Smooth muscle cell (in vitro differentiated cells): ENCODE measurements around the gene CDK14. TPM values are rescaled to one million over a fixed set of nuclear protein-coding genes. Genes with fewer than 3 reads are reported as not detected.

Experiments used
- DNase-seq: peaks from one replicate; lab custom pipeline; 2025; ENCODE audit not compliant: unreplicated experiment; lab: John Stamatoyannopoulos, UW
- H2AFZ ChIP-seq: fragments of 200-600 bp; sonication (generic); 2 replicates; pipeline ENCODE4 v1.6.0; 2016; ENCODE audit warnings: antibody characterized with exemption, low read depth, mild to moderate bottlenecking
- H3F3A ChIP-seq: fragments of 200-600 bp; sonication (generic); 2 replicates; pipeline ENCODE4 v1.6.0; 2017; ENCODE audit warnings: antibody characterized with exemption, low read depth
- H3K27ac ChIP-seq: fragments of 200-600 bp; sonication (generic); 2 replicates; pipeline ENCODE4 v1.5.1; 2016; ENCODE audit warnings: low read depth, mild to moderate bottlenecking
- H3K27me3 ChIP-seq: fragments of 200-600 bp; sonication (generic); 2 replicates; pipeline ENCODE4 v1.6.1; 2016; ENCODE audit warnings: low read depth, mild to moderate bottlenecking
- H3K36me3 ChIP-seq: fragments of 200-600 bp; sonication (generic); 2 replicates; pipeline ENCODE4 v1.5.1; 2016; ENCODE audit warnings: low read depth
- H3K4me1 ChIP-seq: fragments of 200-600 bp; sonication (generic); 2 replicates; pipeline ENCODE4 v1.5.1; 2016; ENCODE audit warnings: low read depth
- H3K4me2 ChIP-seq: fragments of 200-600 bp; sonication (generic); 2 replicates; pipeline ENCODE4 v1.6.0; 2016; ENCODE audit warnings: mild to moderate bottlenecking
- H3K4me3 ChIP-seq: fragments of 200-600 bp; sonication (generic); 2 replicates; pipeline ENCODE4 v1.5.1; 2016; ENCODE audit warnings: mild to moderate bottlenecking
- H3K79me2 ChIP-seq: fragments of 200-600 bp; sonication (generic); 2 replicates; pipeline ENCODE4 v1.6.0; 2016; ENCODE audit warnings: low read depth, mild to moderate bottlenecking
- H3K9ac ChIP-seq: fragments of 200-600 bp; sonication (generic); 2 replicates; pipeline ENCODE4 v1.6.0; 2016; ENCODE audit warnings: low read depth
- H3K9me3 ChIP-seq: fragments of 200-600 bp; sonication (generic); replicated peaks from 2 replicates; pipeline ENCODE4 v1.5.1; 2016; ENCODE audit warnings: low read depth
- H4K20me1 ChIP-seq: fragments of 200-600 bp; sonication (generic); 2 replicates; pipeline ENCODE4 v1.6.0; 2016; ENCODE audit warnings: low read depth
- WGBS: methylation state at CpG from one replicate; pipeline ENCODE4 v1.1.7; 2016; ENCODE audit warnings: low lambda C conversion rate; 5-methylcytosine and 5-hydroxymethylcytosine counted together
- polyA plus RNA-seq: library from polyadenylated mRNA; unstranded; fragments of >200 nt; fragmentation: Nextera tagmentation; extraction: Ambion mirVana; gene quantifications from 2 replicates; pipeline ENCODE4 v1.2.1, GENCODE V29; 2016
- total RNA-seq: library from RNA; depleted of rRNA; stranded (reverse); fragments of >200 nt; gene quantifications from 2 replicates; pipeline ENCODE4 v1.2.3, GENCODE V29; 2014
- TF ChIP-seq, protein P1 (sequence below): fragments of 200-600 bp; sonication (generic); IDR thresholded peaks from 2 replicates; pipeline ENCODE4 v1.5.1; 2017; ENCODE audit warnings: borderline replicate concordance, mild to moderate bottlenecking, antibody characterized with exemption; ENCODE audit not compliant: insufficient read depth, poor library complexity, severe bottlenecking

CDK14 gene
- total and polyA plus RNA-seq, 2 experiments from 2014 or later, result 4.1 to 5.3 TPM

DNA sequence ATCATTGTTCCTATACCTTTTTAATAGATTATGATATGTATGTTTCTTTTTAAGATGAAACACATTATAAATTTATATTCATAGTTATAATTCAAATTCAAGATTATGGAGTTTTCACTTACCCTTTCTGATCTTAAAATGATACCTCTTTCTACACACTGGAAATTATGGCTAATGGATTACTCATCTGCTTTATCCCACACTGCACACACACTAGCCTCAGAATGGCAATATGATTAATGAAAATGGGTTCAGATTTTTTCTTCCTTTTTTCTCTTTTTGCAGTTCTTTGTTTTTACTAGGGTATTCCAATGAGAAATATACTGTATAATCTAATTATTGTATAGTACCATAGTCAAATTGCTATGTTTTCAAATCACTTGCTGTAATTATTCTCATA, 585.8 kb downstream of the CDK14 start:
- no peak for DNase-seq
- Histone ChIP-seq H3K4me3 (no peak overlapping the region), H3K79me2 (no peaks in the 10 kb centered on the region), H3K4me1 (peaks cover 9% of the 10 kb centered on the region), H4K20me1 (no peaks in the 10 kb centered on the region), H3F3A (no peaks in the 10 kb centered on the region), H2AFZ (no peak overlapping the region), H3K9me3 (no peaks in the 10 kb centered on the region), H3K4me2 (no peak overlapping the region), H3K36me3 (no peaks in the 10 kb centered on the region), H3K27ac (peak overlapping the region; percentile 82), H3K27me3 (no peaks in the 10 kb centered on the region), H3K9ac (no peak overlapping the region)
- TF ChIP-seq, protein P1, sequence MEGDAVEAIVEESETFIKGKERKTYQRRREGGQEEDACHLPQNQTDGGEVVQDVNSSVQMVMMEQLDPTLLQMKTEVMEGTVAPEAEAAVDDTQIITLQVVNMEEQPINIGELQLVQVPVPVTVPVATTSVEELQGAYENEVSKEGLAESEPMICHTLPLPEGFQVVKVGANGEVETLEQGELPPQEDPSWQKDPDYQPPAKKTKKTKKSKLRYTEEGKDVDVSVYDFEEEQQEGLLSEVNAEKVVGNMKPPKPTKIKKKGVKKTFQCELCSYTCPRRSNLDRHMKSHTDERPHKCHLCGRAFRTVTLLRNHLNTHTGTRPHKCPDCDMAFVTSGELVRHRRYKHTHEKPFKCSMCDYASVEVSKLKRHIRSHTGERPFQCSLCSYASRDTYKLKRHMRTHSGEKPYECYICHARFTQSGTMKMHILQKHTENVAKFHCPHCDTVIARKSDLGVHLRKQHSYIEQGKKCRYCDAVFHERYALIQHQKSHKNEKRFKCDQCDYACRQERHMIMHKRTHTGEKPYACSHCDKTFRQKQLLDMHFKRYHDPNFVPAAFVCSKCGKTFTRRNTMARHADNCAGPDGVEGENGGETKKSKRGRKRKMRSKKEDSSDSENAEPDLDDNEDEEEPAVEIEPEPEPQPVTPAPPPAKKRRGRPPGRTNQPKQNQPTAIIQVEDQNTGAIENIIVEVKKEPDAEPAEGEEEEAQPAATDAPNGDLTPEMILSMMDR, result no peak

DNA sequence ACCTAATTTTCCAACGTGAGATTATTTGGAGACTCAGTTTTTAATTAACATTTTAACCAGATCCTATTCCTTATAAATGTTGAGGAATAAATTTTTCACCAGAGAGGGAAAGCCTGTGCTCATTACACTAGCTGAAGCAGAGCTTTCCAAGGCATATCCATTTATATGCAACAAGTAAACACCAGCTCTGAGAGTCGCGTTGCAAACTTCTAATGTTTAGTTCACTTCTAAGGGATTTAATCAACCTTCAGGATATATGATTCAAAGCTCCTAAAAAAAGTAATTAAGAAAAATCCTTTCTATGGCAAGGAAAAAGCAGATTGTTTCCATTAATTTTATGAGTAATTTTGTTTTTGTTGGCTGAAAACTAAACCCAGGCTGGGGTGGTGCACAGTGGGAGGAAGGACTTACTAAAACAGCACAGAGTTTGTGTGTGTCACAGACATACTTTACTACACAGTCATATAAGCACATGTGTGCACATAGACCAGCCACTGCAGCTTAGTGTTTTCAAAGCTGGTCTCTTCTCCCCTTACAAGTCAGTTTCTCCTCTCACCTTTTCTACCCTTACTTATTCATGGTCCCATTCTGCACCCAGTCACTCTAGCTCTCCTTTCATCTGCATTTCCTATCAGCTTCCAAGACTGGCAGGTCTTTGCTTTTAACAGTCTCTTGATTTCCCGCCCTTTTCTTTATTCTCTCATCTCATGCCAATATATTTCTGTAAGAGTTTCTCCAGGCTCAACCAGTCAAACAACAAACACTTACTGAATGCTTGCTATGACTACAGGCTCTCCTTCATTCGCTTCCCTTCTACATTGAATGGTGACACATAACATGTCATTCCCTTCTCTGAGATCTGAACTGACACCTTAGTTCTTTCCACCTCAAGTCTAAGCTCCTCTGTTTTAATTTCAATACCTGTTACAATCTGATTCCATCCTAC, 587.0 kb downstream of the CDK14 start:
- peaks cover 9% of the 10 kb centered on the region for H3K4me1 ChIP-seq
- no peaks in the 10 kb centered on the region for H3K9me3 ChIP-seq
- no peaks in the 10 kb centered on the region for H3F3A ChIP-seq
- H3K9ac ChIP-seq, result peak overlapping the region; percentile 47
- H3K36me3 ChIP-seq, result no peaks in the 10 kb centered on the region
- H3K4me3 ChIP-seq, result no peak overlapping the region
- TF ChIP-seq, protein P1, result no peak
- DNase-seq, result no peak
- 61% methylated on average over 5 of the region's 5 CpGs for WGBS
- H3K4me2 ChIP-seq, result peak overlapping the region; percentile 81
- peak overlapping the region; percentile 49 for H2AFZ ChIP-seq
- H3K79me2 ChIP-seq, result no peaks in the 10 kb centered on the region
- no peaks in the 10 kb centered on the region for H3K27me3 ChIP-seq
- peak overlapping the region; percentile 82 for H3K27ac ChIP-seq
- no peaks in the 10 kb centered on the region for H4K20me1 ChIP-seq

DNA sequence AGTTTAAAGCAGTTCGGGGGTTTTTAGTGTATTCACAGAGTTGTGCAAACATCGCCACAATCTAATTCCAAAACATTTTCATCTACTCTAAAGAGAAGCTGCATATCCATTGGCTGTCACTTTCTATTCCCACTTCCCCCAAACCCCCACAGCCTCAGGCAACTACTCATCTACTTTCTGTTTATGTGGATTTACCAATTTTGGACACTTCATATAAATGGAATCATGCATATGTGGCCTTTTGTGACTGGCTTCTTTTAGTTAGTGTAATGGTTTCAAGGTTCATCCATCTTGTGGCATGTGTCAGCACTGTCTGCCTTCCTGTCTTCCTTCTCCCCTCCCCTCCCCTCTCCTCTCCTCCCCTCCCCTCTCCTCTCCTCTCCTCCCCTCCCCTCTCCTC, 589.6 kb downstream of the CDK14 start:
- Histone ChIP-seq H3K79me2 (no peaks in the 10 kb centered on the region), H3K4me3 (no peak overlapping the region), H2AFZ (no peak overlapping the region), H3K27ac (no peak overlapping the region), H3K9me3 (no peaks in the 10 kb centered on the region), H3K36me3 (no peaks in the 10 kb centered on the region), H3K27me3 (no peaks in the 10 kb centered on the region), H3K9ac (no peak overlapping the region), H4K20me1 (no peaks in the 10 kb centered on the region), H3K4me2 (no peak overlapping the region), H3F3A (no peaks in the 10 kb centered on the region), H3K4me1 (peaks cover 9% of the 10 kb centered on the region)
- WGBS, result 96% methylated on average over 2 of the region's 2 CpGs
- TF ChIP-seq, protein P1, result no peak
- no peak for DNase-seq

DNA sequence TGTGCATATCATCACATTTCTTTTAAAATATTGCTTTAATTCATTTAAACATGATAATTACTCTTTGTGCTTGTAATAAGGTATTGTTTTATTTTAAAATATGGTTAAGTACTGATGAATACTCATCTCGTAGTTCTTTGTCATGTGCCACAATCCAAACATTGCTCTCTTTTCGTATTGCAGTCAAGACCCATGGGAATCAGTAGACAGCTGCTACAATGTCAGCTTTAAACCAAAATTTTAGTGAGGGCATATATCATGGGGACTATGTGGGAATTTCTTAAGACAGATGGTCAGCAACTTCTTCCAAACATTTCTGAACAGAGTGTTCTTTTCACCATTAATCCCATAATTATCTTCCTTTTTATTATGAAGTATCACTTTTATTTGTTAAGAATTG, 590.9 kb downstream of the CDK14 start:
- H3K9ac ChIP-seq, result no peak overlapping the region
- H3K4me3 ChIP-seq, result no peak overlapping the region
- no peaks in the 10 kb centered on the region for H3K36me3 ChIP-seq
- DNase-seq, result no peak
- H3K27ac ChIP-seq, result no peak overlapping the region
- H2AFZ ChIP-seq, result no peak overlapping the region
- no peaks in the 10 kb centered on the region for H3K27me3 ChIP-seq
- TF ChIP-seq, protein P1, result no peak
- H3K79me2 ChIP-seq, result no peaks in the 10 kb centered on the region
- WGBS, result 96% methylated on average over 2 of the region's 2 CpGs
- H3K4me2 ChIP-seq, result no peak overlapping the region
- no peaks in the 10 kb centered on the region for H3F3A ChIP-seq
- H3K9me3 ChIP-seq, result no peaks in the 10 kb centered on the region
- H4K20me1 ChIP-seq, result no peaks in the 10 kb centered on the region
- peaks cover 8% of the 10 kb centered on the region for H3K4me1 ChIP-seq
